DND-41 (cell line): Measurements from ENCODE around the gene HPS5.

Source experiments
- ATAC-seq: fragments of 200-7000 bp; cut with Tn5 transposase; 3 replicates; pipeline ENCODE4 v1.9.1; 2021; ENCODE audit warnings: low read depth; ENCODE audit not compliant: insufficient read depth
- DNase-seq: peaks from one replicate; pipeline ENCODE4 v3.0.0-alpha.2; 2020
- H2AFZ ChIP-seq: 2 replicates; pipeline ENCODE4 v1.6.0; 2012; ENCODE audit warnings: low read depth, low read length
- H3K27ac ChIP-seq: 2 replicates; pipeline ENCODE4 v1.5.1; 2012; ENCODE audit warnings: low read length, inconsistent platforms
- H3K27me3 ChIP-seq: fragments of 200-600 bp; sonication (generic); 2 replicates; pipeline ENCODE4 v1.6.0; 2012; ENCODE audit warnings: low read length, mild to moderate bottlenecking, inconsistent platforms; ENCODE audit not compliant: insufficient read depth, poor library complexity
- H3K36me3 ChIP-seq: 2 replicates; pipeline ENCODE4 v1.5.1; 2012; ENCODE audit warnings: low read length, inconsistent platforms; ENCODE audit not compliant: insufficient read depth
- H3K4me1 ChIP-seq: 2 replicates; pipeline ENCODE4 v1.5.1; 2012; ENCODE audit warnings: mild to moderate bottlenecking, low read length; ENCODE audit not compliant: insufficient read depth
- H3K4me2 ChIP-seq: 2 replicates; pipeline ENCODE4 v1.6.0; 2012; ENCODE audit warnings: mild to moderate bottlenecking, moderate library complexity, low read length, inconsistent platforms; ENCODE audit not compliant: insufficient read depth
- H3K4me3 ChIP-seq, 2 experiments: fragments of 200-600 bp in 1 of 2; shearing (Covaris generic) in 1 of 2; 2 replicates each; pipeline ENCODE4 v1.5.1; 2012 to 2016; ENCODE audit warnings: inconsistent platforms in 2 of 2, low read length in 2 of 2, mild to moderate bottlenecking in 2 of 2, low read depth in 1 of 2, moderate library complexity in 1 of 2
- H3K79me2 ChIP-seq: 2 replicates; pipeline ENCODE4 v1.6.0; 2012; ENCODE audit warnings: low read length, inconsistent platforms; ENCODE audit not compliant: insufficient read depth
- H3K9ac ChIP-seq: 2 replicates; pipeline ENCODE4 v1.6.0; 2012; ENCODE audit warnings: low read depth, mild to moderate bottlenecking, inconsistent platforms, low read length, moderate library complexity
- H3K9me3 ChIP-seq: 2 replicates; pipeline ENCODE4 v1.5.1; 2012; ENCODE audit warnings: low read length, moderate library complexity, mild to moderate bottlenecking, inconsistent platforms; ENCODE audit not compliant: insufficient read depth, severe bottlenecking
- H4K20me1 ChIP-seq: 2 replicates; pipeline ENCODE4 v1.6.0; 2012; ENCODE audit warnings: low read length; ENCODE audit not compliant: insufficient read depth
- EZH2 ChIP-seq: IDR thresholded peaks from 3 replicates; pipeline ENCODE4 v1.6.1; 2012; ENCODE audit warnings: borderline replicate concordance, low read depth, mild to moderate bottlenecking, moderate library complexity, low read length, inconsistent platforms; ENCODE audit not compliant: severe bottlenecking
- TF ChIP-seq, protein P1 (sequence below): IDR thresholded peaks from 2 replicates; pipeline ENCODE4 v1.5.1; 2012; ENCODE audit warnings: borderline replicate concordance, low read length, moderate library complexity, mild to moderate bottlenecking; ENCODE audit not compliant: poor library complexity, severe bottlenecking; ENCODE audit errors: extremely low read depth

The HPS5 gene

DNA sequence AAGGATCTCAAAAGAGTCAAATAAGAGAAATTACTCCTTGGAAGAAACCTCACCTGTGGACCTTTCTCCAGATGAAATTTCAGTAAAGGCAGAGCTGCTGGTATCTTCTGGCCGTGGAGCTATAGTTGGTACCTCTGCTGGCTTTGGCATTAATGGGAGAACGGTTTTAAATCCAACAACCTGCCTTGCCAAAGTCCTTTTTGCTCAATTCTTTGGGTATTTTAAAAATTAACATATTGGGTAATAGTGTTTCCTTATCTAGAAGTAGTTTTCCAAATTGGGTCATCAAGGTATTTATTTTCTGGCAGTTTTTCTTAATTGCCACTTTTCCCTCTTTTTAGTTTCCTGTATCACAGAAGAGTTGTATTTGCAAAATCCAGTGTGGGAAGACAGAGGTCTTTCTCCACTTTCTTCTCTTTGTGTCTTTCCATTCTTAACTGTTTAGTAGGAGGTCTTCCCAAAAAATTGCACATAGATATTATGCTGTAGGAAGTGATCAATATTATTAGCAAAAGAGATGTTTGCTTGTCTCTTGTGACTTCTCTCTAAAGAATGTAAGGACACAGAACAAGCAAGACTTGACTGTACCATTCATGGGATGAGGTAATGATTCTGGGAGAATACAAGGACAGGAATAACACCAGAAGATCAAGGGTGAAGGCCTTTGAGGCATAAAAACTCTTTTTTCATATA lies 85.1 kb downstream of the HPS5 start, which contains the start of gene SAA4:
Gene SAA4 (minus strand): TSS at position 139 of the 693 bp plus-strand sequence. CDS start 876 bp downstream, outside the sequence.
- H3K4me2 ChIP-seq, result no peak within 1 kb of the TSS
- peaks cover 37% of the 10 kb centered on the region for H3K27me3 ChIP-seq
- H3K9ac ChIP-seq, result no peak within 1 kb of the TSS

DNA sequence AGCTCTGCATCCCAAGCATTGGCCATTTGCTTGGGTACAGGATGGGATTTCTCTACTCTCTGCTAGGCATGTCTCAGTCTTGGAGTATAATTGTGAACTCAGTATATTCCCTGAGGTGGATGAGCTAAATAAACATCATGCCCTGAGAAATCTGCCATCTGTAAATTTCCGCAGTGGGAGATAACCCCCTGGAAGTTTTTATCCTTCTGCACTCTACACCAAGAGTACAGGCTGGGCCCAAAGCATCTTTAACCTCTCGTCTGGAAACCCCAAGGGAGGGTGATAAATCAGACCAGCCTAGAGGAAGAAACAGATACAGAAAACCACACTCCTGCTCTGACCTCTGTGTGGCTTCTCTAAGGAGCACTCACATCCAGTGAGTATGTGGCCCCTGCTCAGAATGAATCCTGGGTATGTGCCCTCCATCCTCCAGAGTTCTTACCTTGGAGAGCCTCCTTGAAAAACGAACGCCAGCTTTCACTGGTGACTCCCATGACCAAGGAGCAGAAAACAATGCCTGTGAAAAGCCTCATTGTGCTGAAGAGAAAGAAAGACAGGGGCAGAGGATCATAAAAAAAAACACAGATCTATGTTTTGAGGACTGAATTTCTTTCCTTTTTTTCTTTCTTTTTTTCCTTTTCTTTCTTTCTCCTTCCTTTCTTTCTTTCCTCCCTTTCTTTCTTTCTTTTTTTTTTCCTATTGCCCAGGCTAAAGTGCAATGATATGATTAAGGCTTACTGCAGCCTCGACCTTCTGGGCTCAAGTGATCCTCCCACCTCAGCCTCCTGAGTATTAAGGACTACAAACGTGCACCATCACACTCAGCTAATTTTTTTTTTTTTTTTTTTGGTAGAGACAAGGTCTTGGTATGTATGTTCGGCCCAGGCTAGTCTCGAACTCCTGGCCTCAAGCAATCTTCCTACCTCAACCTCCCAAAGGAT lies 86.3 kb downstream of the HPS5 start:
- Histone ChIP-seq H4K20me1 (no peaks in the 10 kb centered on the region), H3K4me1 (no peaks in the 10 kb centered on the region), H3K36me3 (no peaks in the 10 kb centered on the region), H2AFZ (no peak overlapping the region), H3K27ac (no peak overlapping the region), H3K9ac (no peak overlapping the region), H3K4me3 (no peak overlapping the region), H3K9me3 (no peaks in the 10 kb centered on the region), H3K79me2 (no peaks in the 10 kb centered on the region), H3K27me3 (peaks cover 37% of the 10 kb centered on the region), H3K4me2 (no peak overlapping the region)
- no peak for DNase-seq
- TF ChIP-seq, protein P1, sequence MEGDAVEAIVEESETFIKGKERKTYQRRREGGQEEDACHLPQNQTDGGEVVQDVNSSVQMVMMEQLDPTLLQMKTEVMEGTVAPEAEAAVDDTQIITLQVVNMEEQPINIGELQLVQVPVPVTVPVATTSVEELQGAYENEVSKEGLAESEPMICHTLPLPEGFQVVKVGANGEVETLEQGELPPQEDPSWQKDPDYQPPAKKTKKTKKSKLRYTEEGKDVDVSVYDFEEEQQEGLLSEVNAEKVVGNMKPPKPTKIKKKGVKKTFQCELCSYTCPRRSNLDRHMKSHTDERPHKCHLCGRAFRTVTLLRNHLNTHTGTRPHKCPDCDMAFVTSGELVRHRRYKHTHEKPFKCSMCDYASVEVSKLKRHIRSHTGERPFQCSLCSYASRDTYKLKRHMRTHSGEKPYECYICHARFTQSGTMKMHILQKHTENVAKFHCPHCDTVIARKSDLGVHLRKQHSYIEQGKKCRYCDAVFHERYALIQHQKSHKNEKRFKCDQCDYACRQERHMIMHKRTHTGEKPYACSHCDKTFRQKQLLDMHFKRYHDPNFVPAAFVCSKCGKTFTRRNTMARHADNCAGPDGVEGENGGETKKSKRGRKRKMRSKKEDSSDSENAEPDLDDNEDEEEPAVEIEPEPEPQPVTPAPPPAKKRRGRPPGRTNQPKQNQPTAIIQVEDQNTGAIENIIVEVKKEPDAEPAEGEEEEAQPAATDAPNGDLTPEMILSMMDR, result no peak
- no peak for TF ChIP-seq EZH2
- no peak for ATAC-seq

More for the DNA sequence above, 85.1 kb downstream of the HPS5 start, which contains the start of gene SAA4:
- no peak for TF ChIP-seq EZH2
- TF ChIP-seq, protein P1, result no peak
- Histone ChIP-seq H4K20me1 (no peaks in the 10 kb centered on the region), H2AFZ (no peak within 1 kb of the TSS), H3K9me3 (no peaks in the 10 kb centered on the region), H3K79me2 (no peaks in the 10 kb centered on the region), H3K4me3 (no peak within 1 kb of the TSS), H3K36me3 (no peaks in the 10 kb centered on the region), H3K4me1 (no peaks in the 10 kb centered on the region), H3K27ac (no peak within 1 kb of the TSS)
- ATAC-seq (no peak), DNase-seq (no peak)

DNA sequence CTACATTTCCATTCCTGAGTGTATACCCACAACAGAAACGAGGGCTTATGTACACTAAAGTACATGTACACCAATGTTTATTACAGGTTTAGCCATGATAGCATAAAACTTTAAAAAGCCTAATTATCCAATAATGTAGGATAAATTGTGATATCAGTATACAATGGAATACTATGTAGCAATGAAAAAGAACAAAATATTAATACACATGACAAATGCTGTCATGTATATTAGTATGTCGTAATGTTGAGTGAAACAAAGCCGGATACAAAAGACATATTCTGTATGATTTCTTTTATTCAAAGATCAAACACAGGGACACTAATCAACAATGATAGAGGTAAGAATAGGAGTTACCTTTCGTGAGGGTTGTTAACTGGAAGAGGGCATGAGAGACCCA lies 88.0 kb downstream of the HPS5 start:
- ATAC-seq, result no peak
- Histone ChIP-seq H3K4me2 (no peak overlapping the region), H2AFZ (no peak overlapping the region), H4K20me1 (no peaks in the 10 kb centered on the region), H3K79me2 (no peaks in the 10 kb centered on the region), H3K36me3 (no peaks in the 10 kb centered on the region), H3K4me1 (no peaks in the 10 kb centered on the region), H3K4me3 (no peak overlapping the region), H3K9ac (no peak overlapping the region), H3K27ac (no peak overlapping the region), H3K9me3 (no peaks in the 10 kb centered on the region), H3K27me3 (peaks cover 27% of the 10 kb centered on the region)
- TF ChIP-seq EZH2, result no peak
- TF ChIP-seq, protein P1, result no peak
- no peak for DNase-seq
